22Rv1 (cell line): Measurements from ENCODE around the gene CSRP3.

Experiments
- ZFX ChIP-seq: fragments of 450-650 bp; IDR thresholded peaks from 2 replicates; pipeline ENCODE4 v1.6.1; 2017; ENCODE audit warnings: antibody characterized with exemption, borderline replicate concordance
- TF ChIP-seq, protein P1 (sequence below): fragments of 450-650 bp; IDR thresholded peaks from 2 replicates; pipeline ENCODE4 v1.5.1; 2017; ENCODE audit warnings: mild to moderate bottlenecking

DNA sequence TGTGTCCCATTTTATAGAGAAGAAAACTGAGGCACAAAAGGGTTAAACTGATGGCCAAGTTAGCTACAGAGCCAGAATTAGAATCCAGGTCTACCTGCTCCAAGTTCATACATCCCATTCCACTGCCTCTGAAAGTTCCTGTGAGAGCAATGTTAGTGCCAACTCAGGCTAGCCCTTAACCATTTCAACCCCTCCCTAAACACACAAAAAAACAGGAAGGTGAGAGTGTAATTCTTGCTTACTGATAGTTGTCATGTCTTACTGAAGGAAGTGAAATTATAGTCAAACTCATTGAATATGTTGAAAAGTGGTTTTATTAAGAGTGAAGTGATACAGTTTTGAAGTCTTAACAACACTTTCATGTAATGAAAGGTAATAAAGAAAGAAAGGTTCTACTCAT lies 41.8 kb upstream of the CSRP3 start:
- TF ChIP-seq, protein P1, sequence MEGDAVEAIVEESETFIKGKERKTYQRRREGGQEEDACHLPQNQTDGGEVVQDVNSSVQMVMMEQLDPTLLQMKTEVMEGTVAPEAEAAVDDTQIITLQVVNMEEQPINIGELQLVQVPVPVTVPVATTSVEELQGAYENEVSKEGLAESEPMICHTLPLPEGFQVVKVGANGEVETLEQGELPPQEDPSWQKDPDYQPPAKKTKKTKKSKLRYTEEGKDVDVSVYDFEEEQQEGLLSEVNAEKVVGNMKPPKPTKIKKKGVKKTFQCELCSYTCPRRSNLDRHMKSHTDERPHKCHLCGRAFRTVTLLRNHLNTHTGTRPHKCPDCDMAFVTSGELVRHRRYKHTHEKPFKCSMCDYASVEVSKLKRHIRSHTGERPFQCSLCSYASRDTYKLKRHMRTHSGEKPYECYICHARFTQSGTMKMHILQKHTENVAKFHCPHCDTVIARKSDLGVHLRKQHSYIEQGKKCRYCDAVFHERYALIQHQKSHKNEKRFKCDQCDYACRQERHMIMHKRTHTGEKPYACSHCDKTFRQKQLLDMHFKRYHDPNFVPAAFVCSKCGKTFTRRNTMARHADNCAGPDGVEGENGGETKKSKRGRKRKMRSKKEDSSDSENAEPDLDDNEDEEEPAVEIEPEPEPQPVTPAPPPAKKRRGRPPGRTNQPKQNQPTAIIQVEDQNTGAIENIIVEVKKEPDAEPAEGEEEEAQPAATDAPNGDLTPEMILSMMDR, result no peak
- no peak for TF ChIP-seq ZFX
